ENCODE measurements around the gene KMT2A.
"Not testable (repeated sequence)": the region's sequence is repeated elsewhere in the genome, so short reads cannot be mapped to it uniquely, and the experiment has no call there.

The KMT2A gene

GRCh38 chr11:118434553-118435289, 1.6 kb upstream of the KMT2A start:
- in situ Hi-C loops (cut with HindIII; ENCODE audit: low sequenced_read_pairs), result no loop called here

DNA sequence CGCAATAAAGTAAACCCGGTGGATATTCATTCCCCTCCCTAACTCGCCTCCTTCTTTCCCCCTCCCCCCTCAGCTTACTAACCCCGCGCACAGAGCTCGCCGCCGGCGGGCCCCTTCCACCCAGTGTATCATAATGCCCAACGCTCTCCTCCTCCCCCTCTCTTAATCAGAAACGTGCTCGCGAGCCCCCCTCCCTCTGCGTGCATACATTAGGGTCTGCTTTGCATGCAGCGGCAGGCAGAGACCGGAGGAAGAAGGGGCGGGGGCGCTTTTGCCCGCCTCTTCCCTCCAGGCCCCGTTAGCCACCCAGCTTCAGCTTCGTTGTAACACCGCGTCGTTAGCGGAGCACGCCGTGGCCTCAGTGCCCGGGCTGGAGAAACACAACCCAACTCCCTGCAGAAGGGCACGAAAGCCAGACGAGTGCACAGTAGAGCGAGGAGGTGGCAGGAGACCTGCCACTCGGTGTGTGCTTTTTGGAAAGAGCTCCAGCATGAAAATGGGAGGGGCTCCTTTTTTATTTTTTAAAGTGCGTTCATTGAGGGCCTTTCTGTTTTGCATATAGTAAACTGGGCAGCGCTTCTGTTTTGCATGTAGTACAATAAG, 901 bp upstream of the KMT2A start:
- in situ Hi-C loops (cut with HindIII; ENCODE audit: low sequenced_read_pairs), result no loop called here

GRCh38 chr11:118436639-118437207, 431 bp downstream of the KMT2A start:
- in situ Hi-C loops (cut with HindIII; ENCODE audit: low sequenced_read_pairs), result no loop called here

- in situ Hi-C loops (cut with HindIII; ENCODE audit: low sequenced_read_pairs), result no loop called here
Observed at GRCh38 chr11:118437208-118438125, 1.2 kb downstream of the KMT2A start.

DNA sequence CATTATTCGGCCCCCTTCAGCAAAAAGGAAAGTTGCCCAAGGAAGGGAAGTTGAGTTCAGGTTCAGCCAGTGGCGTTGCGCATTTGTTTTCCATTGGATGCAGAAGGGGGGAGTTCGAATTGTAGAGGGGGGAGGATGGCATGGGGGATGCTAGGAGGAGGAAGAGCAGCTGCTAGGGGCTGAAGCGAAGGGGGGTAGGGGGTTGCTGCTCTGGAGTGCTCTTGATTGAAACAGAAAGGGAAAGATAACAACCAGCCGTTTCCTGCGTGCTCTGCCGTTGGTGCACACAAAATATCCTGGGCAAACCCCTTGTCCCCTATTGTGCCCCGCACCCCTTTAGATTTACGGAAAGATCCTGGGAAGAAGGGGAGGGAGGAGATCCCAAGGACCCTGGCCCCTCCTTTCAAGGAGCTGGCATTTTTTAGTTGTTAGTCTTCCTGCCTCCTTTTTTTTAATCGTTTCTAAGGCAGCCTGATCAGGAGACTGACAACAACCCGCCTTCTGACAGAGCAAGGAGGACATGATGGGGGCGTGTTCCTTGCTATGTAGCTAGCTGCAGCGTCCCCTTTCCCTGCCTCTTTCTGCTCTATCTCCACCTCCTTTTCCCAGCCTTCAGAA, 2.1 kb downstream of the KMT2A start:
- in situ Hi-C loops (cut with HindIII; ENCODE audit: low sequenced_read_pairs), result no loop called here

GRCh38 chr11:118439646-118440045, 3.4 kb downstream of the KMT2A start:
- in situ Hi-C loops (cut with HindIII; ENCODE audit: low sequenced_read_pairs), result no loop called here

GRCh38 chr11:118441770-118442275, 5.5 kb downstream of the KMT2A start:
- in situ Hi-C loops (cut with HindIII; ENCODE audit: low sequenced_read_pairs), result no loop called here

GRCh38 chr11:118442301-118442700, 6.0 kb downstream of the KMT2A start:
- in situ Hi-C loops (cut with HindIII; ENCODE audit: low sequenced_read_pairs), result no loop called here

- in situ Hi-C loops (cut with HindIII; ENCODE audit: low sequenced_read_pairs), result no loop called here
Observed at GRCh38 chr11:118442908-118443589, 6.8 kb downstream of the KMT2A start.

- in situ Hi-C loops (cut with HindIII; ENCODE audit: low sequenced_read_pairs), result no loop called here
Observed at GRCh38 chr11:118443590-118444218, 7.4 kb downstream of the KMT2A start.

- in situ Hi-C loops (cut with HindIII; ENCODE audit: low sequenced_read_pairs), result no loop called here
Observed at GRCh38 chr11:118447423-118447822, 11.1 kb downstream of the KMT2A start.

DNA sequence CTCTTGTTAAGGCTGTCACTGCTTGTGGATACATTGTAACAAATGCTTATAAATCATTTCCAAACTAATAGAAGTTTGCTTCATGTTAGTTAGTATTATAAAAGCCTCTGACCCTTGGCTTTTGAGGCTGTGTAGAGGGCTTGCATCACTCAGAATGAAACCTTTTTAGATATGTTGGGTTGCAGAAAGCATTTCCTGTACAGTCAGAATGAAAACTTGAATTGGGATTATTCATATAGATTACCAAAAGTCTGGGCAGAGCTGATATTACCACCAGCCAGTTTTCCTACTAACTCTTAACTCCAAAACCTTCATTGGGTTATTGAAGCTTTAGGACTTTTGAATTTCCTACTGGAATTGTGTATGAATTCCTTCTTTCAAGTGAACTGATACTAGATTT, 12.0 kb downstream of the KMT2A start:
- in situ Hi-C loops (cut with HindIII; ENCODE audit: low sequenced_read_pairs), result no loop called here

DNA sequence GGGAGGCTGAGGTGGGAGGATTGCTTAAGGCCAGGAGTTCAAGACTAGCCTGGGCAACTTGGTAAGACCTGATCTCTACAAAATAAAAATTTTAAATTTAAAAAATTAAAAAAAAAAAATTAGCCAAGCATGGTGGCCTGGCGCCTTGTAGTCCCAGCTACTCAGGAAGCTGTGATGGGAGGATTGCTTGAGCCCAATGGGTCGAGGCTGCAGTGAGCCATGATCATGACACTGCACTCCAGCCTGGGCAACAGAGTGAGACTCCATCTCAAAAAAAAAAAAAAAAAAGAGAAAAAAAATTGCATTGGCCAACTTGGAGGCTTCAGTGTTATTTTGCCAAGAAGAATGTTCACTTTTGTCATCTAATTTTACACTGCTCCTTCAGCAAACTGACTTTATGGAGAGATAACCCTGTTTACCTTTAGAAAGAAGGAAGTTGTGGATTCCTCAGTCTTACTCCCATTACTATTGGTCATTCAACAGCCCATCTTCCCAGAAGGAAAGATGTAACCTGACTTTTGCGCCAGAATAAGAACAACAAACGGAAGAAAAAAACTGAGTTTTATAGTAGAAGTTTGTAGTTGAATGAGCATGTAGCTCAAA, 13.1 kb downstream of the KMT2A start:
- in situ Hi-C loops (cut with HindIII; ENCODE audit: low sequenced_read_pairs), result no loop called here

GRCh38 chr11:118450451-118450850, 14.2 kb downstream of the KMT2A start:
- in situ Hi-C loops (cut with HindIII; ENCODE audit: low sequenced_read_pairs), result no loop called here

- in situ Hi-C loops (cut with HindIII; ENCODE audit: low sequenced_read_pairs), result no loop called here
Observed at GRCh38 chr11:118462178-118462577, 25.9 kb downstream of the KMT2A start.

- in situ Hi-C loops (cut with HindIII; ENCODE audit: low sequenced_read_pairs), result not testable (repeated sequence)
Observed at GRCh38 chr11:118468968-118469367, 32.7 kb downstream of the KMT2A start.

DNA sequence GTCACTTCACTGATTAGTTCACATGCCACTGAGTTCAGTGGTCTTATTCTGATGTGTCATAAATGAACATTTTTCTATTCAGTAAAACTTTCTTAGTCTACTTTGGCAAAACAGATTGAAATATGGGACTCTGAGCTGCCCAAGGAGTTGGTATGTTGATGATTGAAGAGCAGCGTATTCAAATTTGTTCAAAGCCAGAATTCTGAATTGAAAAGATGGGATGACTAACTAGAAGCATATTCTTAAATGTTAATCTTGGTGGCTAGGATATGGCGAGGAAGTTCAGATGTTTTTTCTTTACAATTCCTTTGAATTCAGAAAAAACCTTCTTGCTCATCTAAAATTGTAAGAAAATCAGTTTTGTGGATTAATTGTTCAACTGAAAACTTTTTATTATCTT, 34.7 kb downstream of the KMT2A start:
- in situ Hi-C loops (cut with HindIII; ENCODE audit: low sequenced_read_pairs), result loop anchor here (5.0 kb wide), 1 partner anchor 44 kb away; no protein-coding TSS in a partner anchor

DNA sequence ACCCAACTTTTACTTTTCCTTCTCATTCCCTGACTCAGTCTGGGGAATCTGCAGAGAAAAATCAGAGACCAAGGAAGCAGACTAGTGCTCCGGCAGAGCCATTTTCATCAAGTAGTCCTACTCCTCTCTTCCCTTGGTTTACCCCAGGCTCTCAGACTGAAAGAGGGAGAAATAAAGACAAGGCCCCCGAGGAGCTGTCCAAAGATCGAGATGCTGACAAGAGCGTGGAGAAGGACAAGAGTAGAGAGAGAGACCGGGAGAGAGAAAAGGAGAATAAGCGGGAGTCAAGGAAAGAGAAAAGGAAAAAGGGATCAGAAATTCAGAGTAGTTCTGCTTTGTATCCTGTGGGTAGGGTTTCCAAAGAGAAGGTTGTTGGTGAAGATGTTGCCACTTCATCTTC, 37.2 kb downstream of the KMT2A start:
- in situ Hi-C loops (cut with HindIII; ENCODE audit: low sequenced_read_pairs), result loop anchor here (5.0 kb wide), 1 partner anchor 46 kb away; no protein-coding TSS in a partner anchor

GRCh38 chr11:118476676-118477075, 40.4 kb downstream of the KMT2A start:
- in situ Hi-C loops (cut with HindIII; ENCODE audit: low sequenced_read_pairs), result no loop called here

Measured in DLD1 (cell line).